ENCODE measurements around the gene INTS4.

Gene INTS4

GRCh38 chr11:78038697-78039313, 44.3 kb upstream of the INTS4 start:
- DNase-seq (ENCODE audit: extremely low read depth, low read depth), result no peak
- no peak for TF ChIP-seq CTCF (IDR thresholded peaks at IDR 0.05; ENCODE audit: low read depth, low read length, missing control alignments)
- no peak overlapping the region for H3K4me3 ChIP-seq (replicated peaks; ENCODE audit: low read depth, low read length)

GRCh38 chr11:78037825-78038620, 43.6 kb upstream of the INTS4 start:
- H3K4me3 ChIP-seq (replicated peaks; ENCODE audit: low read depth, low read length), result no peak overlapping the region
- no peak for TF ChIP-seq CTCF (IDR thresholded peaks at IDR 0.05; ENCODE audit: low read depth, low read length, missing control alignments)
- DNase-seq (ENCODE audit: extremely low read depth, low read depth), result no peak

DNA sequence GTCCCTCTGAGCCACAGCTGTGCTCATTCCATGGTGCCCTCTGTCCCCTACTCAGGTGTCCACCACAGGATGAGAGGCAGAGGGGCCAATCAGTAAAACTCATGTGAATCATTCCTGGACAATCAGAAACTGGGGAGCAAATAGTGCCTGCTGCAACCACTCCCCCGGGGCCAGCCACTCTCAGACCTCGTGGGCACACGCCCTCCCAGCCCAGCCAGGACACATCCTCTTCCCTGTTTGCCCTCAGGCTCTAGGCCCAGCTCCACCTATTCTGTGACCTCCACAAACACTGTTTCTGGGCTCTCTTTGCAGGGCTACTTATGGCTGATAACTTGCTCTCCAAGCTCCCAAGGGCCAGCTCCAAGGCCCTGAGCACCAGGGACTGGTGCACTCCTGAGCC, 42.6 kb upstream of the INTS4 start:
- DNase-seq (ENCODE audit: extremely low read depth, low read depth), result no peak
- TF ChIP-seq CTCF (IDR thresholded peaks at IDR 0.05; ENCODE audit: low read depth, low read length, missing control alignments), result no peak
- no peak overlapping the region for H3K4me3 ChIP-seq (replicated peaks; ENCODE audit: low read depth, low read length)

GRCh38 chr11:78036313-78036712, 41.8 kb upstream of the INTS4 start:
- no peak for DNase-seq (ENCODE audit: extremely low read depth, low read depth)

GRCh38 chr11:78034623-78035022, 40.2 kb upstream of the INTS4 start:
- TF ChIP-seq CTCF (IDR thresholded peaks at IDR 0.05; ENCODE audit: low read depth, low read length, missing control alignments), result no peak
- H3K4me3 ChIP-seq (replicated peaks; ENCODE audit: low read depth, low read length), result no peak overlapping the region
- no peak for DNase-seq (ENCODE audit: extremely low read depth, low read depth)

More at GRCh38 chr11:78036313-78036712, 41.8 kb upstream of the INTS4 start:
- no peak for TF ChIP-seq CTCF (IDR thresholded peaks at IDR 0.05; ENCODE audit: low read depth, low read length, missing control alignments)
- no peak overlapping the region for H3K4me3 ChIP-seq (replicated peaks; ENCODE audit: low read depth, low read length)

DNA sequence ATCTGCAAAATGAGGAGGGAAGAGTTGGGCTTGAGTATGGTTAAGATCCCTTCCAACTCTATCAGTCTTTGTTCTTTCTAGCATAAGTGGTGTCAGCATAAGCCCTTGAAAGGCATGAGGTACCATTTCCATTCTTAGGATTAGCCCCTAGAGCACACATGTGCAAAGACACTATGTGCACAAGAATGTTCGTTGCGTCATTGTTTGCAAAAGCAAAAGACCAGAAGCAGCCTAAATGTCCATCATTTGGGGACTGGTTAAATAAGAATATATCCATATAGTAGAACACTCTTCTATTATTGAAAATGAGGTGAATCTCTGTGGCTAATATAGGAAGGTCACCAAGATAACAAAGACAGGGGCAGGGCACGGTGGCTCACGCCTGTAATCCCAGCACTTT, 38.6 kb upstream of the INTS4 start:
- H3K4me3 ChIP-seq (replicated peaks; ENCODE audit: low read depth, low read length), result no peak overlapping the region
- TF ChIP-seq CTCF (IDR thresholded peaks at IDR 0.05; ENCODE audit: low read depth, low read length, missing control alignments), result no peak
- DNase-seq (ENCODE audit: extremely low read depth, low read depth), result no peak
